ENCODE measurements around the gene SDR42E1. TPM values are rescaled to one million over a fixed set of nuclear protein-coding genes. Genes with fewer than 3 reads are reported as not detected.

The SDR42E1 gene
- total and polyA plus RNA-seq, 10 of the 15 experiments (the other 5 are each of a cell fraction or from before 2014, with no cell fraction given): 1.4 to 5.5 (median 2.3) TPM

- Histone ChIP-seq H3K9me3 (replicated peaks; ENCODE audit: control insufficient read depth, insufficient read depth, low read length) (no peaks in the 10 kb centered on the region), H3K4me2 (ENCODE audit: control insufficient read depth, insufficient read depth) (no peak overlapping the region), H3K79me2 (ENCODE audit: control insufficient read depth, insufficient read depth, low read length) (no peaks in the 10 kb centered on the region), H3K4me1 (ENCODE audit: control insufficient read depth, insufficient read depth, low read length) (no peaks in the 10 kb centered on the region), H3K36me3 (ENCODE audit: control insufficient read depth in 2 of 2, insufficient read depth in 2 of 2, low read length in 1 of 2) (no peaks in the 10 kb centered on the region), H3K9ac (ENCODE audit: control insufficient read depth, insufficient read depth, low read length) (no peak overlapping the region), H3K27ac (ENCODE audit: control insufficient read depth, insufficient read depth) (no peak overlapping the region), H3K27me3 (replicated peaks in 1 of 2; ENCODE audit: control insufficient read depth in 2 of 2, insufficient read depth in 2 of 2, low read length in 1 of 2) (peaks cover 0 to 3% of the 10 kb centered on the region in 2 experiments; a peak in 3 of 4 replicates), H2AFZ (ENCODE audit: control insufficient read depth, low read depth, low read length) (no peak overlapping the region), H3K4me3 (no peak overlapping the region), H4K20me1 (ENCODE audit: control insufficient read depth, insufficient read depth) (no peaks in the 10 kb centered on the region; the same call in 1 of the 2 replicates)
- in situ Hi-C loops (cut with MboI): no loop called here
- intact Hi-C loops (cut with micrococcal nuclease; ENCODE audit: unreplicated experiment): no loop called here
- RAD21 ChIA-PET (ENCODE audit: unreplicated experiment): no interaction called here
- DNase-seq (ENCODE audit: low read depth, low spot score) (no peak), FAIRE-seq (no peak), ATAC-seq (no peak)
- BruUV-seq (replicated peaks): no TSS peak
- TF ChIP-seq TARDBP (IDR thresholded peaks at IDR 0.05; ENCODE audit: borderline replicate concordance) (no peak), ETV6 (conservative IDR thresholded peaks at IDR 0.05 in 1 of 2, IDR thresholded peaks at IDR 0.05 in 1 of 2; ENCODE audit: borderline replicate concordance in 1 of 2, low read depth in 1 of 2) (no peak), ZBED1 (IDR thresholded peaks at IDR 0.05; ENCODE audit: borderline replicate concordance) (no peak)
- TF ChIP-seq, protein P1, sequence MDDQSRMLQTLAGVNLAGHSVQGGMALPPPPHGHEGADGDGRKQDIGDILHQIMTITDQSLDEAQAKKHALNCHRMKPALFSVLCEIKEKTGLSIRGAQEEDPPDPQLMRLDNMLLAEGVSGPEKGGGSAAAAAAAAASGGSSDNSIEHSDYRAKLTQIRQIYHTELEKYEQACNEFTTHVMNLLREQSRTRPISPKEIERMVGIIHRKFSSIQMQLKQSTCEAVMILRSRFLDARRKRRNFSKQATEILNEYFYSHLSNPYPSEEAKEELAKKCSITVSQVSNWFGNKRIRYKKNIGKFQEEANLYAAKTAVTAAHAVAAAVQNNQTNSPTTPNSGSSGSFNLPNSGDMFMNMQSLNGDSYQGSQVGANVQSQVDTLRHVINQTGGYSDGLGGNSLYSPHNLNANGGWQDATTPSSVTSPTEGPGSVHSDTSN (IDR thresholded peaks at IDR 0.05; ENCODE audit: insufficient replicate concordance, low read depth, low read length): no peak
- WGBS (ENCODE audit: insufficient coverage, insufficient replicate concordance, low lambda C conversion rate, missing lambda C conversion rate): 40% methylated on average over 2 of the region's 2 CpGs
- SMC1A ChIA-PET (ENCODE audit: uncharacterized antibody, unreplicated experiment): interaction anchor here (0.6 kb wide), 1 partner anchor 114 kb away, joined by 3 read pairs; no protein-coding TSS in a partner anchor
- CTCF ChIA-PET: no interaction called here
- POLR2A ChIA-PET: no interaction called here
Measured at GRCh38 chr16:82037666-82038065, 26.4 kb upstream of the SDR42E1 start.

GRCh38 chr16:82037251-82037650, 26.0 kb upstream of the SDR42E1 start:
- FAIRE-seq (no peak), DNase-seq (ENCODE audit: low read depth, low spot score) (no peak), ATAC-seq (no peak)
- Histone ChIP-seq H2AFZ (ENCODE audit: control insufficient read depth, low read depth, low read length) (no peak overlapping the region), H3K4me1 (ENCODE audit: control insufficient read depth, insufficient read depth, low read length) (no peaks in the 10 kb centered on the region), H3K4me2 (ENCODE audit: control insufficient read depth, insufficient read depth) (no peak overlapping the region), H3K9me3 (replicated peaks; ENCODE audit: control insufficient read depth, insufficient read depth, low read length) (no peaks in the 10 kb centered on the region), H3K27ac (ENCODE audit: control insufficient read depth, insufficient read depth) (no peak overlapping the region), H3K9ac (ENCODE audit: control insufficient read depth, insufficient read depth, low read length) (no peak overlapping the region), H4K20me1 (ENCODE audit: control insufficient read depth, insufficient read depth) (no peaks in the 10 kb centered on the region; the same call in 1 of the 2 replicates), H3K4me3 (no peak overlapping the region), H3K79me2 (ENCODE audit: control insufficient read depth, insufficient read depth, low read length) (no peaks in the 10 kb centered on the region), H3K27me3 (replicated peaks in 1 of 2; ENCODE audit: control insufficient read depth in 2 of 2, insufficient read depth in 2 of 2, low read length in 1 of 2) (peaks cover 0 to 3% of the 10 kb centered on the region in 2 experiments; a peak in 3 of 4 replicates), H3K36me3 (ENCODE audit: control insufficient read depth in 2 of 2, insufficient read depth in 2 of 2, low read length in 1 of 2) (no peaks in the 10 kb centered on the region)
- CTCF ChIA-PET: no interaction called here
- in situ Hi-C loops (cut with MboI) (no loop called here), intact Hi-C loops (cut with micrococcal nuclease; ENCODE audit: unreplicated experiment) (no loop called here)
- 24% methylated on average over 4 of the region's 4 CpGs for WGBS (ENCODE audit: insufficient coverage, insufficient replicate concordance, low lambda C conversion rate, missing lambda C conversion rate)
- POLR2A ChIA-PET: no interaction called here
- RAD21 ChIA-PET (ENCODE audit: unreplicated experiment): no interaction called here
- no TSS peak for BruUV-seq (replicated peaks)
- SMC1A ChIA-PET (ENCODE audit: uncharacterized antibody, unreplicated experiment): no interaction called here
- TF ChIP-seq EGR1 (IDR thresholded peaks at IDR 0.05; ENCODE audit: borderline replicate concordance in 1 of 2, low read depth in 2 of 2, low read length in 2 of 2): no peak
